ENCODE results near the gene SMIM10L2A. TPM values are rescaled to one million over a fixed set of nuclear protein-coding genes. Genes with fewer than 3 reads are reported as not detected.

Gene SMIM10L2A
- total RNA-seq, 1 donor from 2014 or later: 2.3 TPM

DNA sequence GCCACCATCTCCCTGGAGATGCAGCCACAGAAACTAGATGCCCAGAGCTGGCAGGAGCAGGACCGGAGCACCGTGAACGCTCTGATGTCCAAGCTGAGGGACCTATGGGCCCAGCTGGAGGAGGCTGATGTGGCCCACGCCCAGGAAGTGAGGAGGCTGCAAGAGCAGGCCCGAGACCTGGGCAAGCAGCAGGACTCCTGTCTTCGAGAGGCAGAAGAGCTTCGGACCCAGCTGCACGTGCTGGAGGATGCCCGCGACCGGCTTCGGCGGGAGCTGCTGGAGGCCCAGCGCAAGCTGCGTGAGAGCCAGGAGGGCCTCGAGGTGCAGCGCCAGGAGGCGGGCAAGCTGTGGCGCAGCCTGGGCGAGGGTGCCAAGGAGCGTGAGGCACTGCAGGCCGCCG is 14.2 kb downstream of the SMIM10L2A start:
- TF ChIP-seq, protein P1, sequence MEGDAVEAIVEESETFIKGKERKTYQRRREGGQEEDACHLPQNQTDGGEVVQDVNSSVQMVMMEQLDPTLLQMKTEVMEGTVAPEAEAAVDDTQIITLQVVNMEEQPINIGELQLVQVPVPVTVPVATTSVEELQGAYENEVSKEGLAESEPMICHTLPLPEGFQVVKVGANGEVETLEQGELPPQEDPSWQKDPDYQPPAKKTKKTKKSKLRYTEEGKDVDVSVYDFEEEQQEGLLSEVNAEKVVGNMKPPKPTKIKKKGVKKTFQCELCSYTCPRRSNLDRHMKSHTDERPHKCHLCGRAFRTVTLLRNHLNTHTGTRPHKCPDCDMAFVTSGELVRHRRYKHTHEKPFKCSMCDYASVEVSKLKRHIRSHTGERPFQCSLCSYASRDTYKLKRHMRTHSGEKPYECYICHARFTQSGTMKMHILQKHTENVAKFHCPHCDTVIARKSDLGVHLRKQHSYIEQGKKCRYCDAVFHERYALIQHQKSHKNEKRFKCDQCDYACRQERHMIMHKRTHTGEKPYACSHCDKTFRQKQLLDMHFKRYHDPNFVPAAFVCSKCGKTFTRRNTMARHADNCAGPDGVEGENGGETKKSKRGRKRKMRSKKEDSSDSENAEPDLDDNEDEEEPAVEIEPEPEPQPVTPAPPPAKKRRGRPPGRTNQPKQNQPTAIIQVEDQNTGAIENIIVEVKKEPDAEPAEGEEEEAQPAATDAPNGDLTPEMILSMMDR (conservative IDR thresholded peaks at IDR 0.05; ENCODE audit: low read depth, low read length): no peak

DNA sequence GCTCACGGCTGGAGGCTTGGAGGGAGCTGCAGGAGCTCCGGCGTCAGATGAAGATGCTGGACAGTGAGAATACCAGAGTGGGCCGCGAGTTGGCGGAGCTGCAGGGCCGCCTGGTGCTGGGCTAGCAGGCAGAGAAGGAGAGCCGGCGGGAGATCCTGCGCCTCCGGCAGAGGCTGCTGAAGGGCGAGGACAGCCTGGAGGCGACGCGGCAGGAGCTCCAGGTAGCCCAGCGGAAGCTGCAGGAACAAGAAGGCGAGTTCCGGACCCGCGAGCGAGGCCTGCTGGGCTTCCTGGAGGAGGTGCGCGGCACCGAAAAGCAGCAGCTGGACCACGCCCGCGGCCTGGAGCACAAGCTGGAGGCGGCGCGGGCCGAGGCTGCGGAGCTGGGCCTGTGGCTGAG is 14.7 kb downstream of the SMIM10L2A start:
- no peak overlapping the region for H3K4me3 ChIP-seq (ENCODE audit: low read depth, low read length)
- TF ChIP-seq, protein P1 (conservative IDR thresholded peaks at IDR 0.05; ENCODE audit: low read depth, low read length): no peak
- DNase-seq (ENCODE audit: low read depth): no peak

More for the DNA sequence above, 14.2 kb downstream of the SMIM10L2A start:
- DNase-seq (ENCODE audit: low read depth): no peak
- no peak overlapping the region for H3K4me3 ChIP-seq (ENCODE audit: low read depth, low read length)

DNA sequence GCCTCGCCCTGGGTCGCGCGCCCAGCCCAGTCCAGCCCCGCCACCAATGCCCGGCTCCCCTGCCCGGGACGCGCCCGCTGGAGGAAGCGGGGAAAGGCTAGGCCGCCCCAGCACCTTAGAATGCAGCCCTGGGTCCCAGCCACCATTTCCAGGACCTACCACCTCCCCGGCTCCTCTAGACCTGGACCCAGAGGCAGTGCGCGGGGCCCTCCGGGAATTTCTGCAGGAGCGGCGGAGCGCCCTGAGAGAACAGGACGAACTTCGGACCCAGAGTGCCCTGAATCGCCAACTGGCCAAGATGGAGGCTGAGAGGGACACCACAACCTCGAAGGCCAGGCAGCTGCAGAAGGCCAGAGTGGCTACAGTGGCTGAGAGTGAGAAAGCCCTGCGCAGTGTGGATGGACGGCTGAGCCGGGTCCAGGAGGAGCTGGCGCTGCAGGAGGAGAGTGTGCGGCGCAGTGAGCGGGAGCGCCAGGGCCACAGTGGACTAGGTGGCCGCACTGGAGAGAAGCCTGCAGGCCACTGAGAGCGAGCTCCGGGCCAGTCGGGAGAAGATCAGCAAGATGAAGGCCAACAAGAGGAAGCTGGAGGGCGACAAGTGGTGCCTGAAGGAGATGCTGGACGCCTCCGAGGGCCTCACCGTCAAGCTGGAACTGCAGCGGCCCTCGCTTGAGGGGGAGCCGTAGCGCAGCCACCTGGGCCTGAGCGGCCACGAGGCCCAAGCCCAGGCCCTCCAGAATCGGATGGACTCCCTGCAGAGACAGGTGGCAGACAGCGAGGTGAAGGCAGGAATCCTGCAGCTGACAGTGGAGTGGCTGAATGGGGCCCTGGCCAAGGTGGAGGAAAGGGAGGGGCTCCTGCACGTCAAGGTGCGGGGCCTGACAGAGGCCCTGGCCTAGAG is 15.5 kb downstream of the SMIM10L2A start:
- TF ChIP-seq, protein P1 (conservative IDR thresholded peaks at IDR 0.05; ENCODE audit: low read depth, low read length): no peak
- no peak for DNase-seq (ENCODE audit: low read depth)
- H3K4me3 ChIP-seq (ENCODE audit: low read depth, low read length): no peak overlapping the region

DNA sequence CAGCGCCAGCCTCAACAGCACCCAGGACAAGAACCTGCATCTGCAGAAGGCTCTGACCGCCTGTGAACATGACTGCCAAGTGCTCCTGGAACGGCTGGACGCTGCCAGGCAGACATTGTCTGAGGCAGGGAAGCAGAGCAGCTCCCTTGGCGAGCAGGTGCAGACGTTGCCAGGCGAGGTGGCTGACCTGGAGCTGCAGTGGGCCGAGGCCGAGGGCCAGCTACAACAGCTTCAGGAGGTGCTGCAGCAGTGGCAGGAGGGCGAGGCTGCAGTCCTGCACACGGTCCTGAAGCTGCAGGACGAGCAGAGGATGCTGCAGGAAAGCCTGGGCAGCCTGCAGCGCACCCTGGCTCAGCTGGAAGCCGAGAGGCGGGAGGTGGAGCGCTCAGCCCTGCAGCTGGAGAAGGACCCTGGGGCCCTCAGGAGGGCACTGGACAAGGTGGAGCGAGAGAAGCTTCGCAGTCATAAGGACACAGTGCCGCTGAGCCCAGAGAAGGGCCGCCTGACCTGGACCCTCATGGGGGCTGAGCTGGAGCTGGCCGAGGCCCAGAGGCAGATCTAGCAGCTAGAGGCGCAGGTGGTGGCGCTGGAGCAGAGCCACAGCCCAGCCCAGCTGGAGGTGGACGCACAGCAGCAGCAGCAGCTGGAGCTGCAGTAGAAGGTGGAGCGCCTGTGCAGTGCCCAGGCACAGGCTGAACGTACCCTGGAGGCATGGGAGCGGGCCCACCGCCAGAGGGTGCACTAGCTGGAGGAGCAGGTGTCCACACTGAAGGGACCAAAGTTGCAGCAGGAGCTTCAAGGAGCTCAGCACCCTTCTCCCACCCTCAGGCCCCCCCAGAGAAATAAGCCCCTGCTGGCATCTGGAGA is 16.4 kb downstream of the SMIM10L2A start:
- DNase-seq (ENCODE audit: low read depth): no peak
- no peak overlapping the region for H3K4me3 ChIP-seq (ENCODE audit: low read depth, low read length)
- TF ChIP-seq, protein P1 (conservative IDR thresholded peaks at IDR 0.05; ENCODE audit: low read depth, low read length): no peak

- no peak overlapping the region for H3K4me3 ChIP-seq (ENCODE audit: low read depth, low read length)
- TF ChIP-seq, protein P1 (conservative IDR thresholded peaks at IDR 0.05; ENCODE audit: low read depth, low read length): no peak
- no peak for DNase-seq (ENCODE audit: low read depth)
Observed at GRCh38 chrX:135438734-135439043, 16.9 kb downstream of the SMIM10L2A start.

- no peak overlapping the region for H3K4me3 ChIP-seq (ENCODE audit: low read depth, low read length)
- TF ChIP-seq, protein P1 (conservative IDR thresholded peaks at IDR 0.05; ENCODE audit: low read depth, low read length): no peak
- DNase-seq (ENCODE audit: low read depth): no peak
Observed at GRCh38 chrX:135449637-135450550, 28.1 kb downstream of the SMIM10L2A start.
